HG02588 (cell line): Measurements from ENCODE around the gene GMPR.

Experiments used
- ATAC-seq: cut with Tn5 transposase; IDR thresholded peaks from one replicate; pipeline ENCODE4 v1.9.1; 2021; ENCODE audit warnings: mild to moderate bottlenecking, moderate library complexity; ENCODE audit not compliant: unreplicated experiment

The GMPR gene

GRCh38 chr6:16270178-16270794 is 31.9 kb downstream of the GMPR start:
- no peak for ATAC-seq

- ATAC-seq, result no peak
Observed at GRCh38 chr6:16271428-16271827, 33.0 kb downstream of the GMPR start.

GRCh38 chr6:16272201-16272600 is 33.8 kb downstream of the GMPR start:
- ATAC-seq, result no peak

- ATAC-seq, result no peak
Observed at GRCh38 chr6:16273256-16273655, 34.9 kb downstream of the GMPR start.

- no peak for ATAC-seq
Observed at GRCh38 chr6:16274483-16274882, 36.1 kb downstream of the GMPR start.

GRCh38 chr6:16274885-16275589 is 36.6 kb downstream of the GMPR start:
- no peak for ATAC-seq

- ATAC-seq, result no peak
Observed at GRCh38 chr6:16277101-16277981, 39.0 kb downstream of the GMPR start.

GRCh38 chr6:16278048-16278724 is 39.8 kb downstream of the GMPR start:
- no peak for ATAC-seq

GRCh38 chr6:16278750-16279149 is 40.4 kb downstream of the GMPR start:
- ATAC-seq, result no peak

GRCh38 chr6:16279243-16279642 is 40.9 kb downstream of the GMPR start:
- ATAC-seq, result no peak

- no peak for ATAC-seq
Observed at GRCh38 chr6:16282370-16282769, 44.0 kb downstream of the GMPR start.

GRCh38 chr6:16284472-16284871 is 46.1 kb downstream of the GMPR start:
- ATAC-seq, result no peak

GRCh38 chr6:16285467-16286150 is 47.2 kb downstream of the GMPR start:
- no peak for ATAC-seq

GRCh38 chr6:16286151-16286522 is 47.8 kb downstream of the GMPR start:
- no peak for ATAC-seq

GRCh38 chr6:16288163-16288562 is 49.8 kb downstream of the GMPR start:
- no peak for ATAC-seq

- ATAC-seq, result no peak
Observed at GRCh38 chr6:16291739-16292138, 53.4 kb downstream of the GMPR start.

- ATAC-seq, result no peak
Observed at GRCh38 chr6:16292432-16292831, 54.0 kb downstream of the GMPR start.

- no peak for ATAC-seq
Observed at GRCh38 chr6:16292942-16293341, 54.6 kb downstream of the GMPR start.

GRCh38 chr6:16294371-16294770 is 56.0 kb downstream of the GMPR start:
- ATAC-seq, result no peak

GRCh38 chr6:16295060-16295459 is 56.7 kb downstream of the GMPR start:
- ATAC-seq, result no peak

- ATAC-seq, result no peak
Observed at GRCh38 chr6:16295471-16295870, 57.1 kb downstream of the GMPR start.
